ENCODE measurements around the gene AFF1. TPM values are rescaled to one million over a fixed set of nuclear protein-coding genes. Genes with fewer than 3 reads are reported as not detected.

The AFF1 gene
- total RNA-seq, 1 experiment from 2014 or later: 23.9 TPM

- H3K4me1 ChIP-seq (ENCODE audit: control insufficient read depth, insufficient read depth, low read length): no peaks in the 10 kb centered on the region
- intact Hi-C loops (cut with micrococcal nuclease; ENCODE audit: unreplicated experiment) (no loop called here), in situ Hi-C loops (cut with HindIII; ENCODE audit: low pct_unique_long_range_greater_than_20kb, low sequenced_read_pairs) (no loop called here)
- H3K9me3 ChIP-seq (ENCODE audit: control insufficient read depth, insufficient read depth, low read depth, low read length): no peaks in the 10 kb centered on the region
- no peak for DNase-seq (ENCODE audit: low read depth, low spot score)
- H3K4me3 ChIP-seq (ENCODE audit: low read depth in 2 of 2, low read length in 2 of 2): no peak overlapping the region
- CTCF ChIA-PET: no interaction called here
- H3K27me3 ChIP-seq (ENCODE audit: control insufficient read depth, insufficient read depth, low read length): no peaks in the 10 kb centered on the region
- peak; percentile 74; the same call in 1 of the 2 replicates for ATAC-seq
- H3K27ac ChIP-seq (ENCODE audit: low read length): no peak overlapping the region
- TF ChIP-seq, protein P1, sequence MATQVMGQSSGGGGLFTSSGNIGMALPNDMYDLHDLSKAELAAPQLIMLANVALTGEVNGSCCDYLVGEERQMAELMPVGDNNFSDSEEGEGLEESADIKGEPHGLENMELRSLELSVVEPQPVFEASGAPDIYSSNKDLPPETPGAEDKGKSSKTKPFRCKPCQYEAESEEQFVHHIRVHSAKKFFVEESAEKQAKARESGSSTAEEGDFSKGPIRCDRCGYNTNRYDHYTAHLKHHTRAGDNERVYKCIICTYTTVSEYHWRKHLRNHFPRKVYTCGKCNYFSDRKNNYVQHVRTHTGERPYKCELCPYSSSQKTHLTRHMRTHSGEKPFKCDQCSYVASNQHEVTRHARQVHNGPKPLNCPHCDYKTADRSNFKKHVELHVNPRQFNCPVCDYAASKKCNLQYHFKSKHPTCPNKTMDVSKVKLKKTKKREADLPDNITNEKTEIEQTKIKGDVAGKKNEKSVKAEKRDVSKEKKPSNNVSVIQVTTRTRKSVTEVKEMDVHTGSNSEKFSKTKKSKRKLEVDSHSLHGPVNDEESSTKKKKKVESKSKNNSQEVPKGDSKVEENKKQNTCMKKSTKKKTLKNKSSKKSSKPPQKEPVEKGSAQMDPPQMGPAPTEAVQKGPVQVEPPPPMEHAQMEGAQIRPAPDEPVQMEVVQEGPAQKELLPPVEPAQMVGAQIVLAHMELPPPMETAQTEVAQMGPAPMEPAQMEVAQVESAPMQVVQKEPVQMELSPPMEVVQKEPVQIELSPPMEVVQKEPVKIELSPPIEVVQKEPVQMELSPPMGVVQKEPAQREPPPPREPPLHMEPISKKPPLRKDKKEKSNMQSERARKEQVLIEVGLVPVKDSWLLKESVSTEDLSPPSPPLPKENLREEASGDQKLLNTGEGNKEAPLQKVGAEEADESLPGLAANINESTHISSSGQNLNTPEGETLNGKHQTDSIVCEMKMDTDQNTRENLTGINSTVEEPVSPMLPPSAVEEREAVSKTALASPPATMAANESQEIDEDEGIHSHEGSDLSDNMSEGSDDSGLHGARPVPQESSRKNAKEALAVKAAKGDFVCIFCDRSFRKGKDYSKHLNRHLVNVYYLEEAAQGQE (IDR thresholded peaks at IDR 0.05; ENCODE audit: insufficient read depth in 1 of 2, low read depth in 2 of 2, low read length in 1 of 2): no peak
- TF ChIP-seq SIN3A (IDR thresholded peaks at IDR 0.05; ENCODE audit: borderline replicate concordance, insufficient read depth, low read depth, low read length) (no peak), POLR2AphosphoS5 (IDR thresholded peaks at IDR 0.05; ENCODE audit: low read depth, low read length) (no peak)
- TF ChIP-seq, protein P2, sequence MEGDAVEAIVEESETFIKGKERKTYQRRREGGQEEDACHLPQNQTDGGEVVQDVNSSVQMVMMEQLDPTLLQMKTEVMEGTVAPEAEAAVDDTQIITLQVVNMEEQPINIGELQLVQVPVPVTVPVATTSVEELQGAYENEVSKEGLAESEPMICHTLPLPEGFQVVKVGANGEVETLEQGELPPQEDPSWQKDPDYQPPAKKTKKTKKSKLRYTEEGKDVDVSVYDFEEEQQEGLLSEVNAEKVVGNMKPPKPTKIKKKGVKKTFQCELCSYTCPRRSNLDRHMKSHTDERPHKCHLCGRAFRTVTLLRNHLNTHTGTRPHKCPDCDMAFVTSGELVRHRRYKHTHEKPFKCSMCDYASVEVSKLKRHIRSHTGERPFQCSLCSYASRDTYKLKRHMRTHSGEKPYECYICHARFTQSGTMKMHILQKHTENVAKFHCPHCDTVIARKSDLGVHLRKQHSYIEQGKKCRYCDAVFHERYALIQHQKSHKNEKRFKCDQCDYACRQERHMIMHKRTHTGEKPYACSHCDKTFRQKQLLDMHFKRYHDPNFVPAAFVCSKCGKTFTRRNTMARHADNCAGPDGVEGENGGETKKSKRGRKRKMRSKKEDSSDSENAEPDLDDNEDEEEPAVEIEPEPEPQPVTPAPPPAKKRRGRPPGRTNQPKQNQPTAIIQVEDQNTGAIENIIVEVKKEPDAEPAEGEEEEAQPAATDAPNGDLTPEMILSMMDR (IDR thresholded peaks at IDR 0.05): peak; percentile 66
- POLR2A ChIA-PET: no interaction called here
- BruUV-seq (replicated peaks): no TSS peak
- no peaks in the 10 kb centered on the region for H3K36me3 ChIP-seq (ENCODE audit: control insufficient read depth, insufficient read depth, low read length)
These were observed 36.2 kb upstream of the AFF1 start for GRCh38 chr4:86898562-86898961.

- BruUV-seq (replicated peaks): no TSS peak
- TF ChIP-seq POLR2AphosphoS5 (IDR thresholded peaks at IDR 0.05; ENCODE audit: low read depth, low read length) (no peak), SIN3A (IDR thresholded peaks at IDR 0.05; ENCODE audit: borderline replicate concordance, insufficient read depth, low read depth, low read length) (no peak), TCF7L2 (IDR thresholded peaks at IDR 0.05; ENCODE audit: low read depth, low read length) (no peak)
- TF ChIP-seq, protein P1 (IDR thresholded peaks at IDR 0.05; ENCODE audit: insufficient read depth in 1 of 2, low read depth in 2 of 2, low read length in 1 of 2): no peak
- TF ChIP-seq, protein P2 (IDR thresholded peaks at IDR 0.05): no peak
- Histone ChIP-seq H3K4me3 (ENCODE audit: low read depth in 2 of 2, low read length in 2 of 2) (no peak overlapping the region), H3K4me1 (ENCODE audit: control insufficient read depth, insufficient read depth, low read length) (no peaks in the 10 kb centered on the region), H3K36me3 (ENCODE audit: control insufficient read depth, insufficient read depth, low read length) (no peaks in the 10 kb centered on the region), H3K27me3 (ENCODE audit: control insufficient read depth, insufficient read depth, low read length) (no peaks in the 10 kb centered on the region), H3K27ac (ENCODE audit: low read length) (no peak overlapping the region), H3K9me3 (ENCODE audit: control insufficient read depth, insufficient read depth, low read depth, low read length) (no peaks in the 10 kb centered on the region)
- in situ Hi-C loops (cut with HindIII; ENCODE audit: low pct_unique_long_range_greater_than_20kb, low sequenced_read_pairs) (no loop called here), intact Hi-C loops (cut with micrococcal nuclease; ENCODE audit: unreplicated experiment) (no loop called here)
- no peak for DNase-seq (ENCODE audit: low read depth, low spot score)
- no peak for ATAC-seq
- CTCF ChIA-PET: interaction anchor here (0.7 kb wide), 1 partner anchor 272 kb away, joined by 3 read pairs; no protein-coding TSS in a partner anchor
- POLR2A ChIA-PET: no interaction called here
These were observed 32.9 kb upstream of the AFF1 start for GRCh38 chr4:86901864-86902263.

Measured in Panc1 (cell line).